K562 (cell line): ENCODE data around the gene B3GALNT2. TPM values are rescaled to one million over a fixed set of nuclear protein-coding genes. Genes with fewer than 3 reads are reported as not detected.

ENCODE experiments used
- ARNT ChIP-seq, 2 experiments: fragments of 450-650 bp; IDR thresholded peaks; 2 replicates each; pipeline ENCODE4 v1.6.1; 2016; ENCODE audit warnings: mild to moderate bottlenecking in 1 of 2
- ATF3 ChIP-seq, 2 experiments: fragments of 450-650 bp in 1 of 2; sonication (generic) in 1 of 2; formaldehyde crosslinking in 1 of 2; IDR thresholded peaks in 1 of 2; conservative IDR thresholded peaks in 1 of 2; 2 replicates each; pipeline versions ENCODE4 v1.6.1 to v1.8.1; 2016 to 2023; ENCODE audit warnings: mild to moderate bottlenecking in 2 of 2, moderate library complexity in 2 of 2, inconsistent platforms in 1 of 2, missing genetic modification reagents in 1 of 2
- ATF7 ChIP-seq: fragments of 450-650 bp; IDR thresholded peaks from 2 replicates; pipeline ENCODE4 v1.7.1; 2014; ENCODE audit warnings: mild to moderate bottlenecking, moderate library complexity
- BCL6 ChIP-seq: fragments of 250-450 bp; sonication (Bioruptor Pico); IDR thresholded peaks from 2 replicates; pipeline ENCODE4 v1.4.0; 2020
- BRD9 ChIP-seq: fragments of 450-650 bp; IDR thresholded peaks from 2 replicates; pipeline ENCODE4 v1.6.1; 2018; ENCODE audit warnings: low read depth; ENCODE audit not compliant: partially characterized antibody
- CBX1 ChIP-seq: sonication (generic); IDR thresholded peaks from 2 replicates; pipeline ENCODE4 v1.6.1; 2016; ENCODE audit warnings: antibody characterized with exemption, low read depth, mild to moderate bottlenecking
- CBX3 ChIP-seq, 2 experiments: IDR thresholded peaks; 1 replicate in 1 of 2; 2 replicates in 1 of 2; pipeline ENCODE4 v1.6.1; 2012; ENCODE audit warnings: inconsistent platforms in 2 of 2, low read length in 2 of 2, borderline replicate concordance in 1 of 2, control low read depth in 1 of 2
- REST ChIP-seq, 2 experiments: fragments of 450-650 bp; formaldehyde crosslinking in 1 of 2; IDR thresholded peaks; 2 replicates each; pipeline versions ENCODE4 v1.4.0 to v1.6.1; 2014 to 2020; ENCODE audit warnings: mild to moderate bottlenecking in 2 of 2, borderline replicate concordance in 1 of 2, low read depth in 1 of 2
- SP2 ChIP-seq: IDR thresholded peaks from 2 replicates; pipeline ENCODE4 v1.6.1; 2011; ENCODE audit warnings: mild to moderate bottlenecking, low read depth, low read length, moderate library complexity; ENCODE audit not compliant: poor library complexity, severe bottlenecking; ENCODE audit errors: extremely low read depth
- TEAD4 ChIP-seq, 2 experiments: sonication (generic) in 1 of 2; formaldehyde crosslinking in 1 of 2; IDR thresholded peaks; 2 replicates each; pipeline versions ENCODE4 v1.6.1 to v1.8.0; 2012 to 2022; ENCODE audit warnings: borderline replicate concordance in 1 of 2, inconsistent platforms in 1 of 2, low read length in 1 of 2, mild to moderate bottlenecking in 1 of 2, missing genetic modification reagents in 1 of 2
- ZNF561 ChIP-seq: fragments of 450-650 bp; formaldehyde crosslinking; conservative IDR thresholded peaks from 2 replicates; pipeline ENCODE4 v1.4.0; 2020; ENCODE audit warnings: mild to moderate bottlenecking, moderate library complexity
- polyA plus RNA-seq, 8 experiments: library from polyadenylated mRNA; depleted of rRNA in 4 of 8; stranded (reverse) in 5 of 8; unstranded in 3 of 8; fragments of >200 nt; fragmentation: Nextera tagmentation in 2 of 8; fragmentation: Illumina TruSeq in 1 of 8; extraction: Ambion mirVana in 2 of 8; extraction: Trizol in 1 of 8; gene quantifications; 2 replicates each; pipeline versions ENCODE4 v1.2.1 to v1.2.3, GENCODE V29; 2011 to 2014; ENCODE audit warnings: inconsistent platforms in 1 of 8, missing spikeins in 1 of 8
- total RNA-seq, 7 experiments: library from RNA; depleted of rRNA in 6 of 7; stranded (reverse); fragments of >200 nt in 6 of 7; fragmentation: Illumina TruSeq in 2 of 7; extraction: Trizol in 2 of 7; gene quantifications; 2 replicates each; pipeline versions ENCODE4 v1.2.1 to v1.2.3, GENCODE V29; 2011 to 2021; ENCODE audit warnings: low replicate concordance in 1 of 7
- TF ChIP-seq, protein P1 (sequence below): fragments of 250-450 bp; sonication (Bioruptor Pico); IDR thresholded peaks from 2 replicates; pipeline ENCODE4 v1.4.0; 2020
- TF ChIP-seq, protein P2 (sequence below), 2 experiments: fragments of 450-650 bp; conservative IDR thresholded peaks; 2 replicates each; pipeline ENCODE4 v1.6.1; 2017; ENCODE audit warnings: mild to moderate bottlenecking in 2 of 2, moderate library complexity in 2 of 2

B3GALNT2 gene
- total and polyA plus RNA-seq, 9 of the 15 experiments (the other 6 are each of a cell fraction or from before 2014, with no cell fraction given): 2.0 to 31.7 (median 22.9) TPM

GRCh38 chr1:235417086-235417697 lies 87.1 kb downstream of the B3GALNT2 start (continued):
- TF ChIP-seq REST (IDR thresholded peaks at IDR 0.05; ENCODE audit: borderline replicate concordance) (peak; percentile 52; the same call in 1 of the 2 replicates), REST (CRISPR knock-in tag; IDR thresholded peaks at IDR 0.05; ENCODE audit: low read depth) (no peak), CBX1 (no peak), CBX3 (IDR thresholded peaks at IDR 0.05; ENCODE audit: borderline replicate concordance in 1 of 2, low read length in 2 of 2) (peak in 1 of 2 experiments; percentile 29; a peak in 1 of 3 replicates), BRD9 (peak; percentile 17), BCL6 (CRISPR knock-in tag) (no peak), ARNT (IDR thresholded peaks at IDR 0.05) (peak in 1 of 2 experiments; percentile 32; a peak in 1 of 4 replicates), TEAD4 (IDR thresholded peaks at IDR 0.05; ENCODE audit: low read length) (peak; percentile 39; the same call in 1 of the 2 replicates), TEAD4 (CRISPR knock-in tag; IDR thresholded peaks at IDR 0.05; ENCODE audit: borderline replicate concordance) (no peak), SP2 (no peak), ATF3 (IDR thresholded peaks at IDR 0.05) (peak; percentile 52), ATF3 (CRISPR knock-in tag; conservative IDR thresholded peaks at IDR 0.05) (peak; percentile 30; the same call in 1 of the 2 replicates), ZNF561 (CRISPR knock-in tag) (no peak), ATF7 (peak; percentile 77)
- TF ChIP-seq, protein P1, sequence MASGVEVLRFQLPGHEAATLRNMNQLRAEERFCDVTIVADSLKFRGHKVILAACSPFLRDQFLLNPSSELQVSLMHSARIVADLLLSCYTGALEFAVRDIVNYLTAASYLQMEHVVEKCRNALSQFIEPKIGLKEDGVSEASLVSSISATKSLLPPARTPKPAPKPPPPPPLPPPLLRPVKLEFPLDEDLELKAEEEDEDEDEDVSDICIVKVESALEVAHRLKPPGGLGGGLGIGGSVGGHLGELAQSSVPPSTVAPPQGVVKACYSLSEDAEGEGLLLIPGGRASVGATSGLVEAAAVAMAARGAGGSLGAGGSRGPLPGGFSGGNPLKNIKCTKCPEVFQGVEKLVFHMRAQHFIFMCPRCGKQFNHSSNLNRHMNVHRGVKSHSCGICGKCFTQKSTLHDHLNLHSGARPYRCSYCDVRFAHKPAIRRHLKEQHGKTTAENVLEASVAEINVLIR (CRISPR knock-in tag): no peak
- TF ChIP-seq, protein P2, sequence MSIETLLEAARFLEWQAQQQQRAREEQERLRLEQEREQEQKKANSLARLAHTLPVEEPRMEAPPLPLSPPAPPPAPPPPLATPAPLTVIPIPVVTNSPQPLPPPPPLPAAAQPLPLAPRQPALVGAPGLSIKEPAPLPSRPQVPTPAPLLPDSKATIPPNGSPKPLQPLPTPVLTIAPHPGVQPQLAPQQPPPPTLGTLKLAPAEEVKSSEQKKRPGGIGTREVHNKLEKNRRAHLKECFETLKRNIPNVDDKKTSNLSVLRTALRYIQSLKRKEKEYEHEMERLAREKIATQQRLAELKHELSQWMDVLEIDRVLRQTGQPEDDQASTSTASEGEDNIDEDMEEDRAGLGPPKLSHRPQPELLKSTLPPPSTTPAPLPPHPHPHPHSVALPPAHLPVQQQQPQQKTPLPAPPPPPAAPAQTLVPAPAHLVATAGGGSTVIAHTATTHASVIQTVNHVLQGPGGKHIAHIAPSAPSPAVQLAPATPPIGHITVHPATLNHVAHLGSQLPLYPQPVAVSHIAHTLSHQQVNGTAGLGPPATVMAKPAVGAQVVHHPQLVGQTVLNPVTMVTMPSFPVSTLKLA (conservative IDR thresholded peaks at IDR 0.05): 0 out of 4 replicates have a peak, but pooled peaks of 1 of the 2 experiments have one; percentile 23
